ENCODE data around the gene RNF215. TPM values are rescaled to one million over a fixed set of nuclear protein-coding genes. Genes with fewer than 3 reads are reported as not detected.

RNF215 gene
- total RNA-seq, 1 experiment from 2014 or later = 4.1 TPM

DNA sequence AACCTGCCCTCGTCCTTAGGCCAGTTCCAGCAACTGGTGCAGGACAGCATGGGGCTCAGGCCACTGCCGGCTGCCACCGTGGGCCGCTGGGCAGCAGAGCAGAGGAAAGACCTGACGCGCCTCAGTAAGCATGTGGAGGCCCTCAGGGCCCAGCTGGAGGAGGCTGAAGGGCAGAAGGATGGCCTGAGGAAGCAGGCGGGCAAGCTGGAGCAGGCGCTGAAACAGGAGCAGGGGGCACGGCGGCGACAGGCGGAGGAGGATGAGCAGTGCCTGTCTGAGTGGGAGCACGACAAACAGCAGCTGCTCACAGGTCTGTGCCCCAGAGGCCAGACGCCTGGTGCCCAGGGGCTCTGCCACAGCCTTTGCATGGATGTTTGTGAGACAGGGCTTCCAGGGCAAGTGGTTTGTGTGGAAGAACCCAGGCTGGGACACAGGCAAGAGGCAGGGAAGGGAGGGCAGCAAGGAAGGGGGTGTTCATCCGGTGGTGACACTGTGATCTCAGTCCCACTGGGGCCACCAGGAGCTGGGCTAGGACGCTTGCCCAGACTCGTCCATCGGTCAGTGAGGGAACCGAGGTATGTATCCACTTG, 16.5 kb downstream of the RNF215 start:
- Histone ChIP-seq H3K4me3 (no peak overlapping the region), H3K27ac (no peak overlapping the region), H3K4me1 (peaks cover 9% of the 10 kb centered on the region; the same call in 1 of the 2 replicates), H3K27me3 (no peaks in the 10 kb centered on the region), H3K36me3 (no peaks in the 10 kb centered on the region), H3K9me3 (replicated peaks) (no peaks in the 10 kb centered on the region)
- peak; percentile 40 to 42 for DNase-seq

DNA sequence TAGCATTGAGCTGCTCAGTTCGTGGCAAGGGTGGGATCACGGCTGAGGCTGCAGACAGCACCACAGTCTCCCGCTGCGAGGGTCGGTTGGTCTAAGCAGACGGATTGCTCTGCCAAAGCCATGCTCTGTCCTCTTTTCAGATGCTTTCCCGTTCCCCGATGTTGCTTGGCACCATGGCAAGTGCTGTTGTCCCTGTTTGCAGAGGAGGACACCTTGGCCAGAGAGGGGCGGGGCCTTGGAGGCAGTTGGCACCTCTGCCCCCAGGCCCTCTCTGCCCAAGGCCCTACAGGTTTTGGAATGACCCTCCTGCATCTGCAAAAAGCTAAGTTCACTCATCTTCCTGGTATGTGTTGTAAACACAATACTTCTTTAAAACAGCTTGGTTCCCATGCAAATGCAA, 18.8 kb downstream of the RNF215 start:
- Histone ChIP-seq H3K27ac (no peak overlapping the region), H3K4me1 (peaks cover 9% of the 10 kb centered on the region; the same call in 1 of the 2 replicates), H3K9me3 (replicated peaks) (no peaks in the 10 kb centered on the region), H3K36me3 (no peaks in the 10 kb centered on the region), H3K27me3 (no peaks in the 10 kb centered on the region), H3K4me3 (no peak overlapping the region)
- DNase-seq = no peak

DNA sequence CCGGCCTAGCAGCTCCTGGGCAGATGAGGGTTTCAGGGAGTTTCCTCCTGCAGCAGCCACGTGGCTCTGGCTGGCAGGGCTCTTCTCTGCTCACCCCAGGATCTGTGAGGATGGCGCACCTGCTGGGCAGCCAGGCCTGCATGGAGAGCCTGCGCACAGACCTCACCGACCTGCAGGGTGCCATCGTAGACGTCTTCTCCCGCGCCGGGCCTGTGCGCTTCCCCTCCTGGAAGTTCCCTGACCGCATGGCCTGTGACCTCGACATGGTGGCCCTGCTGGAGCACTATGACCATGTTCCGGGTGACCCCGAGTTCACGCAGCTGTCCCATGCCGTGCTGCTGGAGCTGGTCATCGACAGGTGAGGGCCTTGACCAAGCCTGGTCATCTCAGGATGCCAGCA, 21.3 kb downstream of the RNF215 start:
- Histone ChIP-seq H3K4me3 (no peak overlapping the region), H3K9me3 (replicated peaks) (no peaks in the 10 kb centered on the region), H3K27ac (no peak overlapping the region), H3K36me3 (no peaks in the 10 kb centered on the region), H3K27me3 (no peaks in the 10 kb centered on the region), H3K4me1 (peaks cover 5% of the 10 kb centered on the region; the same call in 1 of the 2 replicates)
- no peak for DNase-seq

GRCh38 chr22:30362651-30363281, 24.4 kb downstream of the RNF215 start:
- Histone ChIP-seq H3K4me3 (no peak overlapping the region), H3K36me3 (no peaks in the 10 kb centered on the region), H3K9me3 (replicated peaks) (no peaks in the 10 kb centered on the region), H3K27ac (no peak overlapping the region), H3K27me3 (no peaks in the 10 kb centered on the region), H3K4me1 (no peaks in the 10 kb centered on the region)
- no peak for DNase-seq

DNA sequence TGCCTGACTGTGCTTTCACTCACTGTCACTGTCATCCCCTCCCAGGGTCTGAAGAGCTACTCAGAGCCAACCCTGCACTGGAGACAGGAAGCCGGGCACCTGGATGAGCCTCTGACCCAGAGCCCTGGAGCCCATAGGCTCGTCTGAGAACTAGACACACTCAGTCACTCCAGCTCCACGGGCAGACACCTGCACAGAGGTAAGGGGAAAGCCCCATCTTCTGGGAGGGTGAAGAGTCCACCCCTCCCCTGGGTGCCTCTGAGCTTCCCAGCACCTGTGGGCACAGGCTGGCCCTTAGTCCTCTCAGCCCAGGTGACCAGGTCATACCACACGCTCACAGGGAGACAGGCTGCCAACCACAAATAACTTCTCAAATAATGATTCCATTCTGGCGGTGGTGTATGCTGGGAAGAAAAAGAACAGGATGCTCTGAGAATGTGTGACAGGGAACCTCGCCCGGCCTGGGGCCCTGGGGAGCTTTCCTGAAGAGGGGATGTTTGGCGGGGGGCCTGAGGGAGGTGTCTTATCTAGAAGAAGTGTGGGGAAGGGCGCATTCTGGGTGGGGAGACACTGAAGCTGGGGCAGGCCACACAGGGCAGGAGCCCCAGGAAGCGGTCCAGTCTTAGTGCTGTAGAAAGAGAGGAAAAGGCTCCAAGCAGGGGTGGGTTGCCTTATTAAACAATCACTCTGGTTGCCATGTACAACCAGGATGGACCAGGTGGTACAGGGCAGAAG, 25.1 kb downstream of the RNF215 start:
- no peaks in the 10 kb centered on the region for H3K9me3 ChIP-seq (replicated peaks)
- H3K4me1 ChIP-seq = no peaks in the 10 kb centered on the region
- no peak for DNase-seq
- H3K4me3 ChIP-seq = no peak overlapping the region
- H3K36me3 ChIP-seq = no peaks in the 10 kb centered on the region
- H3K27me3 ChIP-seq = no peaks in the 10 kb centered on the region
- H3K27ac ChIP-seq = no peak overlapping the region

DNA sequence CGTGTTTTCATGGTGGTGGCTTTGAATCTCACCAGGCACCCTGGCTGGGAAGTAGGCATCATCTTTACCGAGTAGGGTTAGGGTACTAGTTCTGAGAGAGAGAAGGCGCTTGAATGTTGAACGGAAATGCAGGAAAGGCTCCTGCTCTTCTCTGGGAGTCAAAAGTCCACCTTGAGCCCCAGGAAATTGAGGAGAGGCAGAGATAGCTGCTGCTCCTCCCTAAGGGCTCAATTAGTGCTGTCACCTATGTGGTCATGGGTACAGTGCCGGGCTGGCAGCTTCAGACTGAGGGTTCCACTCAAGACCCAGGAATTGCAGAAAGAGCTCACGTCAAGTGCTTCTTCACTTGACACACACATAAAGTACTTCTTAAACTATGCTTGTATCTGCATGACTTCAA, 28.7 kb downstream of the RNF215 start:
- H3K36me3 ChIP-seq = 0 out of 2 replicates have a peak, but pooled peaks cover 2% of the 10 kb centered on the region
- no peak overlapping the region for H3K4me3 ChIP-seq

DNA sequence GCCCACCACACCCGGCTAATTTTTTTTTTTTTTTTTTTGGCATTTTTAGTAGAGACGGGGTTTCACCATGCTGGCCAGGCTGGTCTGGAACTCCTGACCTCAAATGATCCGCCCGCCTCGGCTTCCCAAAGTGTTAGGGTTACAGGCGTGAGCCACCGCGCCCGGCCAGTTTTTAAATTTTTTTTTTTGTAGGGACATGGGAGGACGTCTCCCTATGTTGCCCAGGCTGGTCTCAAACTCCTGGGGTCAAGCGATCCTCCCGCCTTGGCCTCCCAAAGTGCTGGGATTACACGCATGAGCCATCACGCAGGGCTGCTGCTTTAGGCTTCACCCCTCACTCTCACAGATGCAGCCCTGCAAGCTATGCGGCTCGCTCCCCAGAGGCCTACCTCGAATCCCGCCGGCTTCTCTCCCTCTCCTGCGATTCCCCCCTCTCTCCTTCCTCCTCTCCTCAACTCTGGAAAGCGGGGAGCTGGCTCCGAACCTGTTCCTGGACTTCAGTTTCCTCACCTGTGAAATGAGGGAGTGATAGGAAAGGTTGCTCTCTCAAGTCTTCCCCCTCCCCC, 29.5 kb downstream of the RNF215 start:
- Histone ChIP-seq H3K4me1 (peaks cover 4% of the 10 kb centered on the region; the same call in 1 of the 2 replicates), H3K9me3 (replicated peaks) (no peaks in the 10 kb centered on the region), H3K4me3 (peak overlapping the region; percentile 97; the same call in 1 of the 2 replicates), H3K27ac (no peak overlapping the region), H3K27me3 (no peaks in the 10 kb centered on the region), H3K36me3 (peaks cover 7% of the 10 kb centered on the region)
- no peak for DNase-seq

More for the DNA sequence above, 28.7 kb downstream of the RNF215 start:
- DNase-seq = no peak
- peaks cover 4% of the 10 kb centered on the region; the same call in 1 of the 2 replicates for H3K4me1 ChIP-seq
- H3K27ac ChIP-seq = no peak overlapping the region
- H3K9me3 ChIP-seq (replicated peaks) = no peaks in the 10 kb centered on the region
- H3K27me3 ChIP-seq = no peaks in the 10 kb centered on the region

- H3K27ac ChIP-seq = no peak overlapping the region
- peak overlapping the region; percentile 97 for H3K4me3 ChIP-seq
- DNase-seq = no peak
- H3K36me3 ChIP-seq = peaks cover 12% of the 10 kb centered on the region
- no peaks in the 10 kb centered on the region for H3K9me3 ChIP-seq (replicated peaks)
- peaks cover 4% of the 10 kb centered on the region; the same call in 1 of the 2 replicates for H3K4me1 ChIP-seq
- H3K27me3 ChIP-seq = no peaks in the 10 kb centered on the region
These were observed 30.0 kb downstream of the RNF215 start for GRCh38 chr22:30357236-30357570.

- peak; percentile 88 to 89 for DNase-seq
- no peaks in the 10 kb centered on the region for H3K9me3 ChIP-seq (replicated peaks)
- H3K27me3 ChIP-seq = no peaks in the 10 kb centered on the region
- peaks cover 13% of the 10 kb centered on the region for H3K36me3 ChIP-seq
- H3K27ac ChIP-seq = peak within 1 kb of the TSS; percentile 89
- peaks cover 4% of the 10 kb centered on the region; the same call in 1 of the 2 replicates for H3K4me1 ChIP-seq
- H3K4me3 ChIP-seq = peak within 1 kb of the TSS; percentile 97
These were observed 30.6 kb downstream of the RNF215 start, which contains the start of the genes CCDC157 and SF3A1 for GRCh38 chr22:30356449-30357235. Gene CCDC157 (plus strand): TSS chr22:30357007. CDS start chr22:30366001, 8,994 bp downstream. Gene SF3A1 (minus strand): TSS chr22:30356894. CDS start chr22:30356792, 102 bp downstream.

DNA sequence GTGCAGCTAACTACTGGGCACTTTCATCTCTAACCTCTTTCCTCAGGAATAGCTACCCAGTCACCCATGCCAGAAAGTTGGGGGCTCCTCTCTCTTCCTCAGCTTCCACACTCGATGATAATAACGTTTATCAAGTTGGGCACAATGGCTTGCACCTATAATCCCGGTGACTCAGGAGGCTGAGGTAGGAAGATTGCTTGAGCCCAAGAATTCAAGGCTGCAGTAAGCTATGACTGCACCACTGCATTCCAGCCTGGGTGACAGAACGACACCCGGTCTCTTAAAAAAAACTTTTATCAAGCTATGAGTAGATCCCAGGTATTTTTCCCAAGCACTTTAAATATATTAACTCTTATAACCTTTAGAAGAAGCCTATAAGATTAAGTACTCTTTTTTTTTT, 32.6 kb downstream of the RNF215 start:
- Histone ChIP-seq H3K27me3 (no peaks in the 10 kb centered on the region), H3K36me3 (peaks cover 31% of the 10 kb centered on the region), H3K9me3 (replicated peaks) (no peaks in the 10 kb centered on the region), H3K4me1 (peaks cover 4% of the 10 kb centered on the region; the same call in 1 of the 2 replicates), H3K27ac (no peak overlapping the region), H3K4me3 (no peak overlapping the region)
- no peak for DNase-seq

GRCh38 chr22:30351226-30351625, 36.0 kb downstream of the RNF215 start:
- Histone ChIP-seq H3K9me3 (replicated peaks) (no peaks in the 10 kb centered on the region), H3K4me1 (peaks cover 4% of the 10 kb centered on the region; the same call in 1 of the 2 replicates), H3K27ac (no peak overlapping the region), H3K4me3 (no peak overlapping the region), H3K36me3 (peaks cover 49% of the 10 kb centered on the region), H3K27me3 (no peaks in the 10 kb centered on the region)
- DNase-seq = no peak

DNA sequence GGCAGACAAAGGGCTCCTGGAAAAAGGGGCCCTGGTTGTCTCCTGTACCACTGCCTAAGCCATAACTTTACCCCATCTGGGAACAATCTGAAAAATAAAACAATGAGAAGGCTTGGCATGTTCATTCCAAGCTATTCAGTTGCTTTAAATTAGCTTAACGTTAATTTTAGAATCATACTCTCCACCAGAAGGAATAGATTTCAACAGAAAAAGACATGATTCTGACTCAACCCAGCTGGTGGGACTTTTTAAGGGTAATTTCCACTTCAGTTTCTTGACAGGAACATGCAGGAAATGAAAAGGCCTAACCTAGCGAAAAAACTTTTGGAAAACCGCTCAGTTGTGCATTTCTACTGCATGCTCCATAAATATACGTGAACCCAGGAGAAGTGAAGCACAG, 38.4 kb downstream of the RNF215 start:
- H3K27ac ChIP-seq = no peak overlapping the region
- no peak for DNase-seq
- H3K9me3 ChIP-seq (replicated peaks) = no peaks in the 10 kb centered on the region
- no peak overlapping the region for H3K4me3 ChIP-seq
- peaks cover 70% of the 10 kb centered on the region for H3K36me3 ChIP-seq
- H3K4me1 ChIP-seq = no peaks in the 10 kb centered on the region
- H3K27me3 ChIP-seq = no peaks in the 10 kb centered on the region

- Histone ChIP-seq H3K9me3 (replicated peaks) (no peaks in the 10 kb centered on the region), H3K4me1 (no peaks in the 10 kb centered on the region), H3K36me3 (peaks cover 74% of the 10 kb centered on the region), H3K27ac (no peak overlapping the region), H3K27me3 (no peaks in the 10 kb centered on the region), H3K4me3 (no peak overlapping the region)
- DNase-seq = no peak
These were observed 38.8 kb downstream of the RNF215 start for GRCh38 chr22:30348404-30348803.

DNA sequence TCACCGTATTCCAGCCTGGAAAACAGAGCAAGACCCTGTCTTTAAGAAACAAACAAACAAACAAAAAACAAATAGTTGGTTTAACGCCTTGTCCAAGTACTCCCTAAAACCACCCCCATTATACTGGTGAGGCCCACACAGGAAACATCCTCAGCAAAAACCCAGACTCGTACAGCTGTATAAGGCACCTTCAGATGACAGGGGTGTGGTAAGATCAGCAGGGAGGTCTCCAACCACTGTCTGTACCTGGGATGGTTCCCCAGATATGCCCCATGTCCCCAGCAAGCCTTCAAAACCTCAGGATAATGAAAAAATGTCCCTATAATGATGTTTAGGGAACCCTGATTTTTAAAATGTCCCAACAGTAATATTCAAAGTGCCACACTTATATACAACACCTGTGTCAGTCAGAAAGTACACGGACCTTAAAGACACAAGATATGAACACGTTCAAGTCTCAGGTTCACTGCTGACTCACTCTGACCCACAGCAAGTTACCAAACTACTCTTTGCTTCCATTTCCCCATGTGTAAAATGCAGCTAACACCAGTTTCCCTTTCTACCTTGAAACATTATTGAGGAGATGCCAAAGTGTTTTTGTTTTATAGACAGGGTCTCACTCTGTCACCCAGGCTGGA, 39.8 kb downstream of the RNF215 start:
- Histone ChIP-seq H3K27me3 (no peaks in the 10 kb centered on the region), H3K4me3 (no peak overlapping the region), H3K9me3 (replicated peaks) (no peaks in the 10 kb centered on the region), H3K27ac (no peak overlapping the region), H3K36me3 (peaks cover 76% of the 10 kb centered on the region), H3K4me1 (no peaks in the 10 kb centered on the region)
- no peak for DNase-seq

Measured in SJCRH30 (cell line).